Spleen (tissue), 7 donors: ENCODE measurements around the gene OARD1.

Experiments
- CTCF ChIP-seq, 11 experiments: fragments of 200-600 bp in 7 of 11; fragments of 450-650 bp in 4 of 11; sonication (generic) in 4 of 11; IDR thresholded peaks in 8 of 11; conservative IDR thresholded peaks in 3 of 11; 1 replicate in 7 of 11; 2 replicates in 4 of 11; pipeline versions ENCODE4 v1.4.0 to v1.8.0; 2016 to 2021; ENCODE audit warnings: antibody characterized with exemption in 11 of 11, inconsistent platforms in 4 of 11, mild to moderate bottlenecking in 1 of 11
- POLR2A ChIP-seq, 3 donors: fragments of 450-650 bp; IDR thresholded peaks; one replicate each; pipeline ENCODE4 v1.5.1; 2017; ENCODE audit warnings: antibody characterized with exemption in 3 of 3, mild to moderate bottlenecking in 1 of 3
- POLR2AphosphoS5 ChIP-seq, 3 donors: sonication (generic); formaldehyde crosslinking; IDR thresholded peaks; one replicate each; pipeline ENCODE4 v1.5.1; 2017; ENCODE audit warnings: antibody characterized with exemption in 3 of 3
- donor health status: DM: no; HTN: no; CAD: no; lungs with moderate emphysema.
- donor health status: DM: no; HTN: no; CAD: no.
- donor health status: DM: no; HTN: no; CAD: no.

- no peak for TF ChIP-seq CTCF (IDR thresholded peaks at IDR 0.05 in 8 of 11, conservative IDR thresholded peaks at IDR 0.05 in 3 of 11)
- no peak for TF ChIP-seq POLR2AphosphoS5 (IDR thresholded peaks at IDR 0.05)
- no peak for TF ChIP-seq POLR2A (IDR thresholded peaks at IDR 0.05)
Measured at GRCh38 chr6:41064841-41065240, 7.3 kb downstream of the OARD1 start.
